H1 (cell line): ENCODE measurements around the gene LCMT1. TPM values are rescaled to one million over a fixed set of nuclear protein-coding genes. Genes with fewer than 3 reads are reported as not detected.

ENCODE experiments used
- CHD2 ChIP-seq: IDR thresholded peaks from 2 replicates; pipeline ENCODE4 v1.6.1; 2012; ENCODE audit warnings: low read length, improper control_type of control experiment
- CTBP2 ChIP-seq: IDR thresholded peaks from 2 replicates; pipeline ENCODE4 v1.7.0; 2011; ENCODE audit warnings: borderline replicate concordance, mild to moderate bottlenecking, moderate library complexity, mixed read lengths, low read length; ENCODE audit not compliant: insufficient read depth, insufficient read length
- SP1 ChIP-seq: IDR thresholded peaks from 2 replicates; pipeline ENCODE4 v1.6.1; 2011; ENCODE audit warnings: low read depth, low read length
- TBP ChIP-seq: IDR thresholded peaks from 2 replicates; pipeline ENCODE4 v1.6.1; 2011; ENCODE audit warnings: low read depth, low read length, improper control_type of control experiment
- TCF12 ChIP-seq: IDR thresholded peaks from 2 replicates; pipeline ENCODE4 v1.6.1; 2011; ENCODE audit warnings: low read depth, mild to moderate bottlenecking, low read length
- polyA plus RNA-seq, 7 experiments: library from polyadenylated mRNA; depleted of rRNA in 3 of 7; stranded (reverse) in 5 of 7; unstranded in 2 of 7; fragments of >200 nt in 5 of 7; fragments of 200-250 nt in 2 of 7; gene quantifications; 1 replicate in 5 of 7; 2 replicates in 1 of 7; 4 replicates in 1 of 7; pipeline versions ENCODE4 v1.2.1 to v1.2.3, GENCODE V29; 2011 to 2013; ENCODE audit warnings: missing spikeins in 2 of 7, mixed read lengths in 2 of 7
- total RNA-seq: library from RNA; stranded (reverse); fragmentation: NEBNext Ultra II Directional; extraction: Animal tissue kit (Norgen Biotek cat#: 25700); gene quantifications from 2 replicates; pipeline ENCODE4 v1.2.1, GENCODE V29; 2021

The LCMT1 gene
- total and polyA plus RNA-seq, 2 of the 8 experiments (the other 6 are each of a cell fraction or from before 2014, with no cell fraction given), result 61.0 to 80.8 TPM

GRCh38 chr16:25063102-25063501 is 48.4 kb upstream of the LCMT1 start (continued):
- no peak for TF ChIP-seq SP1
- TF ChIP-seq CTBP2, result no peak
- no peak for TF ChIP-seq CHD2
- TF ChIP-seq TBP, result no peak
- TF ChIP-seq TCF12, result no peak
- TF ChIP-seq, all 59 proteins: peak for 0
